Urinary bladder (tissue), 4 donors: ENCODE results near the gene FJX1. TPM values are rescaled to one million over a fixed set of nuclear protein-coding genes. Genes with fewer than 3 reads are reported as not detected.
A peak's percentile ranks its signal among the peaks of the same experiment; 100 is the strongest.

ENCODE experiments used
- DNase-seq: peaks from one replicate; pipeline ENCODE4 v3.0.0-alpha.2; 2015; ENCODE audit errors: extremely low spot score
- H3K27ac ChIP-seq: one replicate; pipeline ENCODE4 v1.5.1; 2013; ENCODE audit warnings: low read depth, mild to moderate bottlenecking, moderate library complexity
- H3K36me3 ChIP-seq: one replicate; pipeline ENCODE4 v1.6.1; 2013; ENCODE audit warnings: mild to moderate bottlenecking, moderate library complexity; ENCODE audit not compliant: insufficient read depth
- H3K4me1 ChIP-seq: one replicate; pipeline ENCODE4 v1.6.1; 2013; ENCODE audit warnings: mild to moderate bottlenecking, moderate library complexity; ENCODE audit not compliant: insufficient read depth
- H3K4me3 ChIP-seq: one replicate; pipeline ENCODE4 v1.5.1; 2013; ENCODE audit warnings: low read depth, low read length
- WGBS: extraction: QIAGEN DNeasy Blood & Tissue Kit; methylation state at CpG from one replicate; pipeline ENCODE4 v1.1.7; 2013; 5-methylcytosine and 5-hydroxymethylcytosine counted together
- polyA plus RNA-seq: library from polyadenylated mRNA; stranded (reverse); fragments of 200-250 nt; gene quantifications from one replicate; pipeline ENCODE4 v1.2.3, GENCODE V29; 2013
- total RNA-seq: library from RNA; depleted of rRNA; stranded (reverse); fragments of >200 nt; gene quantifications from one replicate; pipeline ENCODE4 v1.2.3, GENCODE V29; 2014
- donor health status: healthy with polysubstance abuse.
- donor health status: healthy.

The FJX1 gene
- total and polyA plus RNA-seq, 2 donors: 3.1 to 8.7 TPM

GRCh38 chr11:35615921-35616900, 2.0 kb upstream of the FJX1 start:
- 26% methylated on average over 8 of the region's 8 CpGs for WGBS
- no peak for DNase-seq
- Histone ChIP-seq H3K4me1 (no peaks in the 10 kb centered on the region), H3K4me3 (no peak overlapping the region), H3K27ac (no peak overlapping the region), H3K36me3 (no peaks in the 10 kb centered on the region)

- H3K36me3 ChIP-seq: no peaks in the 10 kb centered on the region
- H3K4me3 ChIP-seq: no peak overlapping the region
- WGBS: 64% methylated on average over 7 of the region's 7 CpGs
- H3K27ac ChIP-seq: no peak overlapping the region
- H3K4me1 ChIP-seq: no peaks in the 10 kb centered on the region
- DNase-seq: no peak
Observed at GRCh38 chr11:35617316-35617686, 959 bp upstream of the FJX1 start.

GRCh38 chr11:35618497-35619115, 346 bp downstream of the FJX1 start:
- no peaks in the 10 kb centered on the region for H3K36me3 ChIP-seq
- WGBS: under 1% methylated on average over 91 of the region's 91 CpGs
- no peaks in the 10 kb centered on the region for H3K4me1 ChIP-seq
- H3K27ac ChIP-seq: peak overlapping the region; percentile 25
- no peak for DNase-seq
- peak overlapping the region; percentile 68 for H3K4me3 ChIP-seq

GRCh38 chr11:35619116-35619854, 1.0 kb downstream of the FJX1 start:
- Histone ChIP-seq H3K36me3 (no peaks in the 10 kb centered on the region), H3K4me3 (peak overlapping the region; percentile 68), H3K4me1 (no peaks in the 10 kb centered on the region), H3K27ac (no peak overlapping the region)
- under 1% methylated on average over 84 of the region's 84 CpGs for WGBS
- DNase-seq: no peak

GRCh38 chr11:35619855-35620640, 1.8 kb downstream of the FJX1 start:
- Histone ChIP-seq H3K36me3 (no peaks in the 10 kb centered on the region), H3K4me3 (peak overlapping the region; percentile 68), H3K27ac (no peak overlapping the region), H3K4me1 (no peaks in the 10 kb centered on the region)
- 19% methylated on average over 33 of the region's 33 CpGs for WGBS
- no peak for DNase-seq

- no peaks in the 10 kb centered on the region for H3K36me3 ChIP-seq
- WGBS: 65% methylated on average over 2 of the region's 2 CpGs
- H3K4me1 ChIP-seq: no peaks in the 10 kb centered on the region
- H3K27ac ChIP-seq: no peak overlapping the region
- no peak for DNase-seq
- H3K4me3 ChIP-seq: no peak overlapping the region
Observed at GRCh38 chr11:35620795-35621194, 2.5 kb downstream of the FJX1 start.

GRCh38 chr11:35621620-35622019, 3.4 kb downstream of the FJX1 start:
- WGBS: 57% methylated on average over 2 of the region's 2 CpGs
- Histone ChIP-seq H3K4me1 (no peaks in the 10 kb centered on the region), H3K36me3 (no peaks in the 10 kb centered on the region), H3K27ac (no peak overlapping the region), H3K4me3 (no peak overlapping the region)
- peak; percentile 43 for DNase-seq

- no peaks in the 10 kb centered on the region for H3K36me3 ChIP-seq
- H3K4me1 ChIP-seq: no peaks in the 10 kb centered on the region
- WGBS: 20% methylated on average over 3 of the region's 3 CpGs
- H3K27ac ChIP-seq: no peak overlapping the region
- no peak overlapping the region for H3K4me3 ChIP-seq
- peak; percentile 63 for DNase-seq
Observed at GRCh38 chr11:35622070-35622469, 3.8 kb downstream of the FJX1 start.

GRCh38 chr11:35623621-35624168, 5.4 kb downstream of the FJX1 start:
- no peak for DNase-seq
- Histone ChIP-seq H3K4me1 (no peaks in the 10 kb centered on the region), H3K4me3 (no peak overlapping the region), H3K27ac (no peak overlapping the region), H3K36me3 (no peaks in the 10 kb centered on the region)
- 86% methylated on average over 8 of the region's 8 CpGs for WGBS

GRCh38 chr11:35624316-35624715, 6.1 kb downstream of the FJX1 start:
- Histone ChIP-seq H3K4me3 (no peak overlapping the region), H3K27ac (no peak overlapping the region), H3K36me3 (no peaks in the 10 kb centered on the region), H3K4me1 (no peaks in the 10 kb centered on the region)
- DNase-seq: no peak
- WGBS: 90% methylated on average over 2 of the region's 2 CpGs

- H3K27ac ChIP-seq: no peak overlapping the region
- H3K36me3 ChIP-seq: no peaks in the 10 kb centered on the region
- no peak overlapping the region for H3K4me3 ChIP-seq
- H3K4me1 ChIP-seq: no peaks in the 10 kb centered on the region
- DNase-seq: no peak
Observed at GRCh38 chr11:35624781-35625180, 6.5 kb downstream of the FJX1 start.

- Histone ChIP-seq H3K36me3 (no peaks in the 10 kb centered on the region), H3K4me3 (no peak overlapping the region), H3K4me1 (no peaks in the 10 kb centered on the region), H3K27ac (no peak overlapping the region)
- 69% methylated on average over 2 of the region's 2 CpGs for WGBS
- no peak for DNase-seq
Observed at GRCh38 chr11:35626501-35626900, 8.2 kb downstream of the FJX1 start.

GRCh38 chr11:35629511-35629910, 11.3 kb downstream of the FJX1 start:
- Histone ChIP-seq H3K27ac (no peak overlapping the region), H3K4me3 (no peak overlapping the region), H3K4me1 (no peaks in the 10 kb centered on the region), H3K36me3 (no peaks in the 10 kb centered on the region)
- DNase-seq: no peak
- 85% methylated on average over 4 of the region's 4 CpGs for WGBS
